Naive thymus-derived CD4-positive, alpha-beta T cell (primary cell): ENCODE measurements around the gene PPFIBP2. TPM values are rescaled to one million over a fixed set of nuclear protein-coding genes. Genes with fewer than 3 reads are reported as not detected.

Source experiments
- ATAC-seq: fragments of 150-1000 bp; cut with Tn5 transposase; 2 replicates; pipeline ENCODE4 v1.10.0; 2021; ENCODE audit warnings: mild to moderate bottlenecking, moderate library complexity
- CTCF ChIA-PET: fragments of 350-600 bp; sonication (Branson Sonifier 250); formaldehyde crosslinking; loops from one replicate; lab custom pipeline; 2021; ENCODE audit warnings: antibody characterized with exemption; lab: Charles Lee
- POLR2A ChIA-PET: fragments of 350-600 bp; sonication (Branson Sonifier 250); formaldehyde crosslinking; loops from one replicate; lab custom pipeline; 2021; ENCODE audit warnings: antibody characterized with exemption, inconsistent platforms; lab: Charles Lee
- DNase-seq, 9 donors: peaks; one replicate each; pipeline versions ENCODE4 v3.0.0 to v3.0.0-alpha.2; 2020 to 2022; ENCODE audit warnings: mixed read lengths in 1 of 9
- H3K27ac ChIP-seq: one replicate; pipeline ENCODE4 v1.7.0; 2013; ENCODE audit warnings: mild to moderate bottlenecking, low read depth, low read length, moderate library complexity
- H3K27me3 ChIP-seq, 2 donors: one replicate each; pipeline ENCODE4 v1.7.0; 2013; ENCODE audit warnings: low read length in 2 of 2, mild to moderate bottlenecking in 2 of 2, moderate library complexity in 2 of 2; ENCODE audit not compliant: control insufficient read depth in 2 of 2, insufficient read depth in 2 of 2
- H3K36me3 ChIP-seq, 3 experiments: 1 replicate in 2 of 3; 2 replicates in 1 of 3; pipeline ENCODE4 v1.7.0; 2013; ENCODE audit warnings: low read length in 3 of 3, mild to moderate bottlenecking in 3 of 3, moderate library complexity in 1 of 3; ENCODE audit not compliant: insufficient read depth in 3 of 3, control insufficient read depth in 2 of 3
- H3K4me1 ChIP-seq, 2 donors: one replicate each; pipeline ENCODE4 v1.7.0; 2013; ENCODE audit warnings: low read length in 2 of 2, mild to moderate bottlenecking in 2 of 2, moderate library complexity in 1 of 2; ENCODE audit not compliant: control insufficient read depth in 2 of 2, insufficient read depth in 2 of 2
- H3K4me3 ChIP-seq: 2 replicates; pipeline ENCODE4 v1.7.0; 2013; ENCODE audit warnings: mild to moderate bottlenecking, low read length
- H3K9me3 ChIP-seq, 3 experiments: 1 replicate in 2 of 3; 2 replicates in 1 of 3; pipeline ENCODE4 v1.7.0; 2013; ENCODE audit warnings: low read length in 3 of 3; ENCODE audit not compliant: control insufficient read depth in 2 of 3
- H3K27ac Mint-ChIP-seq, 9 donors: one replicate each; pipeline ENCODE4 v1.8.0; 2020 to 2022; ENCODE audit warnings: mixed read lengths in 9 of 9, mild to moderate bottlenecking in 8 of 9, moderate library complexity in 5 of 9, inconsistent platforms in 2 of 9
- H3K27me3 Mint-ChIP-seq, 5 donors: one replicate each; pipeline ENCODE4 v1.8.0; 2021 to 2022; ENCODE audit warnings: mixed read lengths in 5 of 5, mild to moderate bottlenecking in 1 of 5
- H3K36me3 Mint-ChIP-seq, 5 donors: one replicate each; pipeline ENCODE4 v1.8.0; 2020 to 2022; ENCODE audit warnings: mixed read lengths in 5 of 5, mild to moderate bottlenecking in 3 of 5, inconsistent platforms in 1 of 5
- H3K4me1 Mint-ChIP-seq, 7 donors: one replicate each; pipeline ENCODE4 v1.8.0; 2020 to 2022; ENCODE audit warnings: mixed read lengths in 7 of 7, mild to moderate bottlenecking in 3 of 7, inconsistent platforms in 1 of 7
- H3K4me3 Mint-ChIP-seq, 10 donors: one replicate each; pipeline ENCODE4 v1.8.0; 2020 to 2022; ENCODE audit warnings: mild to moderate bottlenecking in 10 of 10, mixed read lengths in 10 of 10, moderate library complexity in 6 of 10, inconsistent platforms in 2 of 10
- H3K9me3 Mint-ChIP-seq, 11 donors: one replicate each; pipeline ENCODE4 v1.8.0; 2020 to 2022; ENCODE audit warnings: mixed read lengths in 11 of 11, mild to moderate bottlenecking in 4 of 11, inconsistent platforms in 1 of 11, moderate library complexity in 1 of 11
- intact Hi-C, 2 donors: fragments of 100-400 bp; cut with micrococcal nuclease; formaldehyde crosslinking; loops; one replicate each; pipeline ENCODE4 v1.15.1; 2023
- polyA plus RNA-seq, 2 donors: library from polyadenylated mRNA; unstranded; fragments of 300-500 nt; fragmentation: Illumina TruSeq; gene quantifications; one replicate each; pipeline ENCODE4 v1.2.3, GENCODE V29; 2021
- total RNA-seq, 6 experiments: library from RNA in 5 of 6; stranded (reverse) in 5 of 6; gene quantifications; 1 replicate in 5 of 6; 2 replicates in 1 of 6; pipeline ENCODE4 v1.2.3 and lab custom pipeline; 2021 to 2026

Gene PPFIBP2
- total and polyA plus RNA-seq, 7 experiments from 2014 or later, result 5.7 to 55.6 (median 42.6) TPM

GRCh38 chr11:7617032-7617431, 103.2 kb downstream of the PPFIBP2 start:
- no peaks in the 10 kb centered on the region for H3K9me3 Mint-ChIP-seq
- Histone ChIP-seq H3K36me3 (peaks cover 0 to 8% (median 0%) of the 10 kb centered on the region in 3 experiments), H3K27ac (no peak overlapping the region), H3K4me3 (no peak overlapping the region), H3K27me3 (no peaks in the 10 kb centered on the region), H3K4me1 (no peaks in the 10 kb centered on the region), H3K9me3 (no peaks in the 10 kb centered on the region)
- H3K27me3 Mint-ChIP-seq, result peaks cover 0 to 4% (median 0%) of the 10 kb centered on the region in 5 donors
- peaks cover 0 to 4% (median 0%) of the 10 kb centered on the region in 7 donors for H3K4me1 Mint-ChIP-seq
- intact Hi-C loops, result loop anchor here (5.0 to 10.0 kb wide), 2 partner anchors 62 to 105 kb away; partner anchors contain the start of gene PPFIBP2 (in 1 of the 2)
- no peak for ATAC-seq
- ChIA-PET CTCF (no interaction called here), POLR2A (no interaction called here)
- no peak for DNase-seq
- peaks cover 0 to 70% (median 18%) of the 10 kb centered on the region in 5 donors for H3K36me3 Mint-ChIP-seq
- H3K27ac Mint-ChIP-seq, result no peak overlapping the region
- no peak overlapping the region for H3K4me3 Mint-ChIP-seq

GRCh38 chr11:7619322-7619721, 105.5 kb downstream of the PPFIBP2 start:
- H3K27ac Mint-ChIP-seq, result no peak overlapping the region
- peaks cover 0 to 4% (median 0%) of the 10 kb centered on the region in 5 donors for H3K27me3 Mint-ChIP-seq
- no peaks in the 10 kb centered on the region for H3K9me3 Mint-ChIP-seq
- Histone ChIP-seq H3K27ac (no peak overlapping the region), H3K4me3 (no peak overlapping the region), H3K27me3 (no peaks in the 10 kb centered on the region), H3K36me3 (peaks cover 0 to 8% (median 0%) of the 10 kb centered on the region in 3 experiments), H3K4me1 (no peaks in the 10 kb centered on the region), H3K9me3 (no peaks in the 10 kb centered on the region)
- ATAC-seq, result no peak
- ChIA-PET POLR2A (no interaction called here), CTCF (no interaction called here)
- peaks cover 0 to 60% (median 20%) of the 10 kb centered on the region in 5 donors for H3K36me3 Mint-ChIP-seq
- no peak overlapping the region for H3K4me3 Mint-ChIP-seq
- H3K4me1 Mint-ChIP-seq, result peaks cover 0 to 4% (median 0%) of the 10 kb centered on the region in 7 donors
- intact Hi-C loops, result loop anchor here (5.0 to 10.0 kb wide), 2 partner anchors 65 to 107 kb away; partner anchors contain the start of gene PPFIBP2 (in 1 of the 2)
- DNase-seq, result no peak

GRCh38 chr11:7621090-7621489, 107.3 kb downstream of the PPFIBP2 start:
- peaks cover 0 to 4% (median 0%) of the 10 kb centered on the region in 7 donors for H3K4me1 Mint-ChIP-seq
- intact Hi-C loops, result no loop called here
- peaks cover 0 to 12% (median 0%) of the 10 kb centered on the region in 3 experiments for H3K36me3 ChIP-seq
- H3K27me3 ChIP-seq, result no peaks in the 10 kb centered on the region
- ATAC-seq (no peak), DNase-seq (no peak)
- no peak overlapping the region for H3K27ac Mint-ChIP-seq
- no peaks in the 10 kb centered on the region for H3K4me1 ChIP-seq
- H3K9me3 Mint-ChIP-seq, result no peaks in the 10 kb centered on the region
- CTCF ChIA-PET, result no interaction called here
- no peak overlapping the region for H3K27ac ChIP-seq
- no peak overlapping the region for H3K4me3 Mint-ChIP-seq
- H3K4me3 ChIP-seq, result no peak overlapping the region
- H3K9me3 ChIP-seq, result no peaks in the 10 kb centered on the region
- no peaks in the 10 kb centered on the region for H3K27me3 Mint-ChIP-seq
- H3K36me3 Mint-ChIP-seq, result peaks cover 0 to 64% (median 24%) of the 10 kb centered on the region in 5 donors
- POLR2A ChIA-PET, result no interaction called here

GRCh38 chr11:7621554-7621953, 107.8 kb downstream of the PPFIBP2 start:
- Mint-ChIP-seq H3K27me3 (no peaks in the 10 kb centered on the region), H3K4me1 (peaks cover 0 to 4% (median 0%) of the 10 kb centered on the region in 7 donors), H3K4me3 (no peak overlapping the region), H3K27ac (no peak overlapping the region), H3K9me3 (no peaks in the 10 kb centered on the region), H3K36me3 (peaks cover 0 to 62% (median 22%) of the 10 kb centered on the region in 5 donors)
- Histone ChIP-seq H3K9me3 (no peaks in the 10 kb centered on the region), H3K27ac (no peak overlapping the region), H3K4me1 (no peaks in the 10 kb centered on the region), H3K36me3 (peaks cover 0 to 12% (median 0%) of the 10 kb centered on the region in 3 experiments), H3K4me3 (no peak overlapping the region), H3K27me3 (no peaks in the 10 kb centered on the region)
- CTCF ChIA-PET, result no interaction called here
- ATAC-seq, result no peak
- intact Hi-C loops, result no loop called here
- DNase-seq, result no peak
- POLR2A ChIA-PET, result no interaction called here

GRCh38 chr11:7622721-7623120, 108.9 kb downstream of the PPFIBP2 start:
- Histone ChIP-seq H3K4me1 (no peaks in the 10 kb centered on the region), H3K4me3 (no peak overlapping the region), H3K9me3 (no peaks in the 10 kb centered on the region), H3K27me3 (no peaks in the 10 kb centered on the region), H3K27ac (no peak overlapping the region), H3K36me3 (peaks cover 0 to 12% (median 0%) of the 10 kb centered on the region in 3 experiments)
- ChIA-PET POLR2A (interaction anchor here (0.7 kb wide), 1 partner anchor 12 kb away, joined by 3 read pairs; no protein-coding TSS in a partner anchor), CTCF (no interaction called here)
- DNase-seq (no peak), ATAC-seq (no peak)
- Mint-ChIP-seq H3K4me1 (peaks cover 0 to 4% (median 0%) of the 10 kb centered on the region in 7 donors), H3K4me3 (no peak overlapping the region), H3K27me3 (no peaks in the 10 kb centered on the region), H3K36me3 (peaks cover 0 to 67% (median 17%) of the 10 kb centered on the region in 5 donors), H3K9me3 (no peaks in the 10 kb centered on the region), H3K27ac (no peak overlapping the region)
- intact Hi-C loops, result no loop called here

- intact Hi-C loops, result no loop called here
- Mint-ChIP-seq H3K27ac (no peak overlapping the region), H3K27me3 (no peaks in the 10 kb centered on the region), H3K4me1 (peaks cover 0 to 1% (median 0%) of the 10 kb centered on the region in 7 donors), H3K36me3 (peaks cover 0 to 80% (median 24%) of the 10 kb centered on the region in 5 donors), H3K4me3 (no peak overlapping the region), H3K9me3 (no peaks in the 10 kb centered on the region)
- DNase-seq (no peak), ATAC-seq (no peak)
- H3K27ac ChIP-seq, result no peak overlapping the region
- H3K9me3 ChIP-seq, result no peaks in the 10 kb centered on the region
- ChIA-PET CTCF (no interaction called here), POLR2A (no interaction called here)
- H3K4me1 ChIP-seq, result no peaks in the 10 kb centered on the region
- H3K27me3 ChIP-seq, result no peaks in the 10 kb centered on the region
- H3K36me3 ChIP-seq, result peaks cover 0 to 45% (median 7%) of the 10 kb centered on the region in 3 experiments
- H3K4me3 ChIP-seq, result no peak overlapping the region
Observed at GRCh38 chr11:7628660-7629059, 114.9 kb downstream of the PPFIBP2 start.

GRCh38 chr11:7630002-7630401, 116.2 kb downstream of the PPFIBP2 start:
- POLR2A ChIA-PET, result no interaction called here
- ATAC-seq (no peak), DNase-seq (no peak)
- H3K27ac Mint-ChIP-seq, result no peak overlapping the region
- peaks cover 0 to 83% (median 28%) of the 10 kb centered on the region in 5 donors for H3K36me3 Mint-ChIP-seq
- Histone ChIP-seq H3K9me3 (no peaks in the 10 kb centered on the region), H3K4me3 (no peak overlapping the region), H3K27me3 (no peaks in the 10 kb centered on the region), H3K36me3 (peaks cover 0 to 45% (median 7%) of the 10 kb centered on the region in 3 experiments), H3K4me1 (no peaks in the 10 kb centered on the region), H3K27ac (no peak overlapping the region)
- no peaks in the 10 kb centered on the region for H3K27me3 Mint-ChIP-seq
- CTCF ChIA-PET, result no interaction called here
- H3K4me3 Mint-ChIP-seq, result no peak overlapping the region
- peaks cover 0 to 1% (median 0%) of the 10 kb centered on the region in 7 donors for H3K4me1 Mint-ChIP-seq
- intact Hi-C loops, result no loop called here
- H3K9me3 Mint-ChIP-seq, result no peaks in the 10 kb centered on the region
